Measurements from ENCODE around the gene SLC39A11.

DNA sequence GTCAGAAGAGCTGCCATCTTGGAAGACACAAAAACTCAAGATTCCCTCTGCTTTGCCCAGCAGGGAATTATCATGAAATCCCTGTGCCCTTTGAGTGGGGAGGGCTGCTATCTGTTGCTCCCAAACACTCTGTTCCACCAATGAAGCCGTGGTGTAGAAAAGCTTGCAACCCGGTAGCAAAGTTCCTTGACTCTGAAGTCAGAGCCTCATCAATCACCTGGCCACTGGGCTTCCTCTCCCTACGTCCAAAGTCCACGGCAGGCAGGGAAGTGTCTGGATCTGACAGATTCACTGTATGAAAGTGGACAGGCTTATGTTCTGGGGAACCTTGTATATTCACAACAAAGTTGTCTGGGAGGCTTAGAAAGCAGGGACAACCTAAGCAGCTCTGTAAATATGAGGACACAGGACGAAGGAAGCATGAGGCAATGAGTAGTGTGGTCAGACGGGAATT lies 343.3 kb downstream of the SLC39A11 start:
- TF ChIP-seq, protein P1, sequence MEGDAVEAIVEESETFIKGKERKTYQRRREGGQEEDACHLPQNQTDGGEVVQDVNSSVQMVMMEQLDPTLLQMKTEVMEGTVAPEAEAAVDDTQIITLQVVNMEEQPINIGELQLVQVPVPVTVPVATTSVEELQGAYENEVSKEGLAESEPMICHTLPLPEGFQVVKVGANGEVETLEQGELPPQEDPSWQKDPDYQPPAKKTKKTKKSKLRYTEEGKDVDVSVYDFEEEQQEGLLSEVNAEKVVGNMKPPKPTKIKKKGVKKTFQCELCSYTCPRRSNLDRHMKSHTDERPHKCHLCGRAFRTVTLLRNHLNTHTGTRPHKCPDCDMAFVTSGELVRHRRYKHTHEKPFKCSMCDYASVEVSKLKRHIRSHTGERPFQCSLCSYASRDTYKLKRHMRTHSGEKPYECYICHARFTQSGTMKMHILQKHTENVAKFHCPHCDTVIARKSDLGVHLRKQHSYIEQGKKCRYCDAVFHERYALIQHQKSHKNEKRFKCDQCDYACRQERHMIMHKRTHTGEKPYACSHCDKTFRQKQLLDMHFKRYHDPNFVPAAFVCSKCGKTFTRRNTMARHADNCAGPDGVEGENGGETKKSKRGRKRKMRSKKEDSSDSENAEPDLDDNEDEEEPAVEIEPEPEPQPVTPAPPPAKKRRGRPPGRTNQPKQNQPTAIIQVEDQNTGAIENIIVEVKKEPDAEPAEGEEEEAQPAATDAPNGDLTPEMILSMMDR (IDR thresholded peaks at IDR 0.05): no peak
- TF ChIP-seq POLR2A (IDR thresholded peaks at IDR 0.05): no peak

Measured in body of pancreas (tissue), 4 donors.